WTC11 (cell line): ENCODE measurements around the gene ATP8B4. TPM values are rescaled to one million over a fixed set of nuclear protein-coding genes. Genes with fewer than 3 reads are reported as not detected.

Experiments
- ATAC-seq: fragments of 200-7000 bp; cut with Tn5 transposase; 2 replicates; pipeline ENCODE4 v1.10.0; 2021; ENCODE audit warnings: mild to moderate bottlenecking, moderate library complexity
- CTCF ChIA-PET: fragments of 300-600 bp; sonication (Branson Sonifier 250); formaldehyde crosslinking; loops from one replicate; lab custom pipeline; 2021; ENCODE audit warnings: antibody characterized with exemption; lab: Charles Lee
- POLR2A ChIA-PET: fragments of 350-600 bp; sonication (Branson Sonifier 250); formaldehyde crosslinking; loops from one replicate; lab custom pipeline; 2021; ENCODE audit warnings: antibody characterized with exemption; lab: Charles Lee
- DNase-seq: peaks from one replicate; pipeline ENCODE4 v3.0.0; 2021; ENCODE audit warnings: low spot score
- H3K27ac Mint-ChIP-seq: 2 replicates; pipeline ENCODE4 v1.8.0; 2021; ENCODE audit warnings: mixed read lengths
- H3K27me3 Mint-ChIP-seq: 2 replicates; pipeline ENCODE4 v1.8.0; 2021; ENCODE audit warnings: low read depth, mild to moderate bottlenecking, moderate library complexity, mixed read lengths
- H3K36me3 Mint-ChIP-seq: 2 replicates; pipeline ENCODE4 v1.8.0; 2021; ENCODE audit warnings: mixed read lengths
- H3K4me1 Mint-ChIP-seq: 2 replicates; pipeline ENCODE4 v1.8.0; 2022; ENCODE audit warnings: mixed read lengths
- H3K4me3 Mint-ChIP-seq: 2 replicates; pipeline ENCODE4 v1.8.0; 2021; ENCODE audit warnings: mild to moderate bottlenecking, moderate library complexity, mixed read lengths
- H3K9me3 Mint-ChIP-seq: 2 replicates; pipeline ENCODE4 v1.8.0; 2021; ENCODE audit warnings: mixed read lengths
- CBFB ChIP-seq: sonication (generic); formaldehyde crosslinking; IDR thresholded peaks from 2 replicates; pipeline ENCODE4 v1.8.1; 2022; ENCODE audit warnings: mild to moderate bottlenecking, low read depth, missing genetic modification reagents
- ESRRA ChIP-seq: sonication (generic); formaldehyde crosslinking; IDR thresholded peaks from 2 replicates; pipeline ENCODE4 v1.8.1; 2022; ENCODE audit warnings: mild to moderate bottlenecking, missing genetic modification reagents, borderline replicate concordance
- GRHL2 ChIP-seq: fragments of 250-450 bp; sonication (Bioruptor Pico); IDR thresholded peaks from 2 replicates; pipeline ENCODE4 v1.8.0; 2022; ENCODE audit warnings: mild to moderate bottlenecking, moderate library complexity; ENCODE audit not compliant: insufficient replicate concordance, severe bottlenecking
- IRF2 ChIP-seq: sonication (generic); formaldehyde crosslinking; IDR thresholded peaks from 2 replicates; pipeline ENCODE4 v1.8.0; 2022; ENCODE audit warnings: low read depth, missing genetic modification reagents, borderline replicate concordance
- KAT7 ChIP-seq: sonication (generic); formaldehyde crosslinking; IDR thresholded peaks from 2 replicates; pipeline ENCODE4 v1.8.1; 2023; ENCODE audit warnings: missing genetic modification reagents, mild to moderate bottlenecking, borderline replicate concordance
- OVOL2 ChIP-seq: fragments of 250-450 bp; sonication (Bioruptor Pico); IDR thresholded peaks from 2 replicates; pipeline ENCODE4 v1.9.0; 2021; ENCODE audit warnings: mild to moderate bottlenecking, borderline replicate concordance
- TCF7 ChIP-seq: sonication (generic); formaldehyde crosslinking; IDR thresholded peaks from 2 replicates; pipeline ENCODE4 v1.8.0; 2022; ENCODE audit warnings: mild to moderate bottlenecking, low read depth, missing genetic modification reagents, moderate library complexity
- TEAD1 ChIP-seq: sonication (generic); formaldehyde crosslinking; IDR thresholded peaks from 2 replicates; pipeline ENCODE4 v1.8.0; 2022; ENCODE audit warnings: mild to moderate bottlenecking, missing genetic modification reagents
- TP53 ChIP-seq: sonication (generic); formaldehyde crosslinking; IDR thresholded peaks from 2 replicates; pipeline ENCODE4 v1.8.1; 2023; ENCODE audit warnings: mild to moderate bottlenecking, missing genetic modification reagents
- ZNF121 ChIP-seq: sonication (generic); formaldehyde crosslinking; IDR thresholded peaks from 2 replicates; pipeline ENCODE4 v1.8.0; 2023; ENCODE audit warnings: missing genetic modification reagents
- ZNF138 ChIP-seq: sonication (generic); formaldehyde crosslinking; conservative IDR thresholded peaks from 2 replicates; pipeline ENCODE4 v1.8.1; 2022; ENCODE audit warnings: mild to moderate bottlenecking, moderate library complexity, missing genetic modification reagents
- ZNF416 ChIP-seq: fragments of 250-450 bp; sonication (Bioruptor Pico); IDR thresholded peaks from 2 replicates; pipeline ENCODE4 v1.9.0; 2021; ENCODE audit warnings: mild to moderate bottlenecking, inconsistent platforms
- ZNF423 ChIP-seq: fragments of 250-450 bp; sonication (Bioruptor Pico); IDR thresholded peaks from 2 replicates; pipeline ENCODE4 v2.1.2; 2022; ENCODE audit warnings: mild to moderate bottlenecking, moderate library complexity
- total RNA-seq: library from RNA; stranded (reverse); gene quantifications from 3 replicates; pipeline ENCODE4 v1.2.3, GENCODE V29; 2021
- TF ChIP-seq, protein P1 (sequence below): fragments of 250-450 bp; sonication (Bioruptor Pico); conservative IDR thresholded peaks from 2 replicates; pipeline ENCODE4 v1.9.0; 2021; ENCODE audit warnings: mild to moderate bottlenecking
- TF ChIP-seq, protein P2 (sequence below): sonication (generic); formaldehyde crosslinking; IDR thresholded peaks from 2 replicates; pipeline ENCODE4 v1.8.1; 2023; ENCODE audit warnings: mild to moderate bottlenecking, missing genetic modification reagents
- TF ChIP-seq, protein P3 (sequence below): fragments of 250-450 bp; sonication (Bioruptor Pico); IDR thresholded peaks from 2 replicates; pipeline ENCODE4 v1.9.0; 2021; ENCODE audit warnings: mild to moderate bottlenecking
- TF ChIP-seq, protein P4 (sequence below): fragments of 250-450 bp; sonication (Bioruptor Pico); IDR thresholded peaks from 2 replicates; pipeline ENCODE4 v2.1.2; 2022; ENCODE audit warnings: mild to moderate bottlenecking, moderate library complexity
- TF ChIP-seq, protein P5 (sequence below): sonication (generic); formaldehyde crosslinking; IDR thresholded peaks from 2 replicates; pipeline ENCODE4 v1.8.1; 2022; ENCODE audit warnings: mild to moderate bottlenecking, missing genetic modification reagents, moderate library complexity, borderline replicate concordance
- TF ChIP-seq, protein P6 (sequence below): sonication (generic); formaldehyde crosslinking; IDR thresholded peaks from 2 replicates; pipeline ENCODE4 v1.8.0; 2022; ENCODE audit warnings: mild to moderate bottlenecking, missing genetic modification reagents

The ATP8B4 gene
- total RNA-seq, 1 experiment from 2014 or later: 0.37 TPM

DNA sequence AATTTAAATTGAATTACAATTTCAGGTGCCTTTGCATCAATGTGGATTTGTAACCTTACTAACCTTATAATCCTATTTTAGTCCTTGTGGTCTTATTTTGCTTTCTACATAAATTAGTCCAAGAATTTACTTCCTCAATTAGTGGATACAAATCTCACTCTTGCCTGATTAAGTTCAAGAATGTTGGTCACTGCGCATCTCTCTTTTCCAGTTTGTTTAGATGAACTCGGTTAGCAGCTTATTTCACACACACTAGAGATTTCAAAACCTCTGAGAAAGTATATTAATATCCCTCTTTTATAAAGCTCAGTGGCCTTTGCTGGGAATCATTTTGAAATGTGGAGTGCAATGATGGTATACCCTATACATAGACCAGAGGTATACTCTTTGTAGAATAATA is 254.8 kb downstream of the ATP8B4 start:
- CTCF ChIA-PET: interaction anchor here (0.9 to 2.2 kb wide), 4 partner anchors 11 to 393 kb away, joined by 3 to 12 read pairs (median 4); no protein-coding TSS in a partner anchor
- H3K27ac Mint-ChIP-seq: no peak overlapping the region

DNA sequence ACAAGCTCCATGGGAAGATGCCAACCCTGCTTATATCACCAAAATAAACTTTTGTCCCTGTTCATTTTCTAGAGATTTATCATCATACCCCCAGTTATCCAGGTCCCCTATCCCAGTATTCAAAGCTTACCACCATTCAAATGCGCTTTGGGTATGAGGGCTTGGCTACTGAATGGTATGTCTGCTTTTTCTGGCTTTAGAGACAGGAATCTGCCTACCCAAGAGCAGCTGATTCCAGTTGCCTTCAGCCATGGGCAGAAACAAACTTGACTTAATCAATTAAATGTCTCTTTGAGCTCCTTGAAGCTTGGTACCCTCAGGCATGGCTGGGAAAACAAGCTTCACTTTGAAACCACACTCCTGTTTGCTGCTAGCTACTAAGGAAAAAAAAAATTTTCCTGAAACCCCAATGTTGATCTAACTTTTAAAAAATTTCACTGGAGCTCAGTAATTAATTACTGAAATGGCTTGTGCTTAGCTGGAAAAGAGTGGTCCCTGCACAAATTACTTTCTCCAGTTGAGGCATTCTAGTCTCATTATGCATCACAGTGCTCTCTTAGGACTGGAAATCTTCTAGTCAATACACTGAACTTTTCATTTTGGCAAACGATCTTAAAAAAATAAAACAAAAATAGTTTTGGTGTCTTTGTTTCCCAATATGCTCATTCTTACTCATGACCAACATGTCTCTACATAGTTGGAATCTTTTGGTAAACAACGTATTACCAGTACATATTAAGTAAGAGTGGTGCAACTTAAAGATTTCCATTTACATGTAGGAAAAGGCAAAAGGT is 255.4 kb downstream of the ATP8B4 start:
- DNase-seq: no peak
- H3K9me3 Mint-ChIP-seq: peaks cover 7% of the 10 kb centered on the region
- peaks cover 3% of the 10 kb centered on the region; the same call in 1 of the 2 replicates for H3K36me3 Mint-ChIP-seq
- H3K4me1 Mint-ChIP-seq: peaks cover 11% of the 10 kb centered on the region
- ATAC-seq: no peak
- TF ChIP-seq TCF7 (CRISPR knock-in tag) (no peak), KAT7 (CRISPR knock-in tag) (no peak), ESRRA (CRISPR knock-in tag) (no peak), CBFB (no peak), TP53 (CRISPR knock-in tag) (no peak), GRHL2 (CRISPR knock-in tag) (no peak), ZNF423 (CRISPR knock-in tag) (no peak)
- TF ChIP-seq, protein P1, sequence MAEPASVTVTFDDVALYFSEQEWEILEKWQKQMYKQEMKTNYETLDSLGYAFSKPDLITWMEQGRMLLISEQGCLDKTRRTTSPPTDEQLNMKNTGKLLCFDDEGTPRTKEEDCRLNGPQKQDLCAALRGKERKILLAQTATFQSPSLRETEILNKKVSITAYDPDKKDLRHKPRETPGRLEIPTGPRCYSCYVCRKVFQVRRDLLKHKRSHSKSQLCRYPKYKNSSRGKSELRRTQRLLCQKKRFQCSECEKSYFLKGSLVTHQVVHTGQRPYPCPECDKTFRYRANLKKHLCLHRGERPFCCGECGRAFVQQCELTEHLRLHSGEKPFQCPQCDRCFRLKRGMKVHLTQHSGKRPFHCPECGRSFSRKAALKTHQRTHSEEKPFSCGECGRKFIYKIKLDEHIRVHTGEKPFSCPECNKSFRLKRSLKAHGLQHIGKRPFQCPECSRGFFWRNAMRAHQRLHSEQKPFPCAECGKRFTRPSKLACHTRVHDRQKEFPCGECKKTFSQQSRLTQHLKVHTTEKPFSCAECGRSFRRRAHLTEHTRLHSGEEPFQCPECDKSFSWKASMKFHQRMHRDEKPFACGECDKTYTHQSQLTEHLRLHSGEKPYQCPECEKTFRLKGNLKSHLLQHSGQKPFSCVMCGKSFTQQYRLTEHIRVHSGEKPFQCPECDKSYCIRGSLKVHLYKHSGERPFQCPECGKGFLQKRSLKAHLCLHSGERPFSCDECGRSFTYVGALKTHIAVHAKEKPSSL (CRISPR knock-in tag): no peak
- TF ChIP-seq, protein P2, sequence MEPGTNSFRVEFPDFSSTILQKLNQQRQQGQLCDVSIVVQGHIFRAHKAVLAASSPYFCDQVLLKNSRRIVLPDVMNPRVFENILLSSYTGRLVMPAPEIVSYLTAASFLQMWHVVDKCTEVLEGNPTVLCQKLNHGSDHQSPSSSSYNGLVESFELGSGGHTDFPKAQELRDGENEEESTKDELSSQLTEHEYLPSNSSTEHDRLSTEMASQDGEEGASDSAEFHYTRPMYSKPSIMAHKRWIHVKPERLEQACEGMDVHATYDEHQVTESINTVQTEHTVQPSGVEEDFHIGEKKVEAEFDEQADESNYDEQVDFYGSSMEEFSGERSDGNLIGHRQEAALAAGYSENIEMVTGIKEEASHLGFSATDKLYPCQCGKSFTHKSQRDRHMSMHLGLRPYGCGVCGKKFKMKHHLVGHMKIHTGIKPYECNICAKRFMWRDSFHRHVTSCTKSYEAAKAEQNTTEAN (CRISPR knock-in tag): no peak
- TF ChIP-seq, protein P3, sequence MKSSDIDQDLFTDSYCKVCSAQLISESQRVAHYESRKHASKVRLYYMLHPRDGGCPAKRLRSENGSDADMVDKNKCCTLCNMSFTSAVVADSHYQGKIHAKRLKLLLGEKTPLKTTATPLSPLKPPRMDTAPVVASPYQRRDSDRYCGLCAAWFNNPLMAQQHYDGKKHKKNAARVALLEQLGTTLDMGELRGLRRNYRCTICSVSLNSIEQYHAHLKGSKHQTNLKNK (CRISPR knock-in tag): no peak
- POLR2A ChIA-PET: no interaction called here
- H3K4me3 Mint-ChIP-seq: no peak overlapping the region
- H3K27ac Mint-ChIP-seq: no peak overlapping the region
- H3K27me3 Mint-ChIP-seq: no peaks in the 10 kb centered on the region
- CTCF ChIA-PET: interaction anchor here (1.0 to 2.2 kb wide), 4 partner anchors 12 to 282 kb away, joined by 4 to 12 read pairs (median 5); no protein-coding TSS in a partner anchor

More for the DNA sequence above, 254.8 kb downstream of the ATP8B4 start:
- POLR2A ChIA-PET: no interaction called here
- no peak for TF ChIP-seq IRF2 (CRISPR knock-in tag)
- TF ChIP-seq, protein P4, sequence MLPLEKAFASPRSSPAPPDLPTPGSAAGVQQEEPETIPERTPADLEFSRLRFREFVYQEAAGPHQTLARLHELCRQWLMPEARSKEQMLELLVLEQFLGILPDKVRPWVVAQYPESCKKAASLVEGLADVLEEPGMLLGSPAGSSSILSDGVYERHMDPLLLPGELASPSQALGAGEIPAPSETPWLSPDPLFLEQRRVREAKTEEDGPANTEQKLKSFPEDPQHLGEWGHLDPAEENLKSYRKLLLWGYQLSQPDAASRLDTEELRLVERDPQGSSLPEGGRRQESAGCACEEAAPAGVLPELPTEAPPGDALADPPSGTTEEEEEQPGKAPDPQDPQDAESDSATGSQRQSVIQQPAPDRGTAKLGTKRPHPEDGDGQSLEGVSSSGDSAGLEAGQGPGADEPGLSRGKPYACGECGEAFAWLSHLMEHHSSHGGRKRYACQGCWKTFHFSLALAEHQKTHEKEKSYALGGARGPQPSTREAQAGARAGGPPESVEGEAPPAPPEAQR (CRISPR knock-in tag): no peak
- no peak for TF ChIP-seq ZNF416 (CRISPR knock-in tag)
- TF ChIP-seq, protein P5, sequence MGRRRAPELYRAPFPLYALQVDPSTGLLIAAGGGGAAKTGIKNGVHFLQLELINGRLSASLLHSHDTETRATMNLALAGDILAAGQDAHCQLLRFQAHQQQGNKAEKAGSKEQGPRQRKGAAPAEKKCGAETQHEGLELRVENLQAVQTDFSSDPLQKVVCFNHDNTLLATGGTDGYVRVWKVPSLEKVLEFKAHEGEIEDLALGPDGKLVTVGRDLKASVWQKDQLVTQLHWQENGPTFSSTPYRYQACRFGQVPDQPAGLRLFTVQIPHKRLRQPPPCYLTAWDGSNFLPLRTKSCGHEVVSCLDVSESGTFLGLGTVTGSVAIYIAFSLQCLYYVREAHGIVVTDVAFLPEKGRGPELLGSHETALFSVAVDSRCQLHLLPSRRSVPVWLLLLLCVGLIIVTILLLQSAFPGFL: no peak
- TF ChIP-seq, protein P6, sequence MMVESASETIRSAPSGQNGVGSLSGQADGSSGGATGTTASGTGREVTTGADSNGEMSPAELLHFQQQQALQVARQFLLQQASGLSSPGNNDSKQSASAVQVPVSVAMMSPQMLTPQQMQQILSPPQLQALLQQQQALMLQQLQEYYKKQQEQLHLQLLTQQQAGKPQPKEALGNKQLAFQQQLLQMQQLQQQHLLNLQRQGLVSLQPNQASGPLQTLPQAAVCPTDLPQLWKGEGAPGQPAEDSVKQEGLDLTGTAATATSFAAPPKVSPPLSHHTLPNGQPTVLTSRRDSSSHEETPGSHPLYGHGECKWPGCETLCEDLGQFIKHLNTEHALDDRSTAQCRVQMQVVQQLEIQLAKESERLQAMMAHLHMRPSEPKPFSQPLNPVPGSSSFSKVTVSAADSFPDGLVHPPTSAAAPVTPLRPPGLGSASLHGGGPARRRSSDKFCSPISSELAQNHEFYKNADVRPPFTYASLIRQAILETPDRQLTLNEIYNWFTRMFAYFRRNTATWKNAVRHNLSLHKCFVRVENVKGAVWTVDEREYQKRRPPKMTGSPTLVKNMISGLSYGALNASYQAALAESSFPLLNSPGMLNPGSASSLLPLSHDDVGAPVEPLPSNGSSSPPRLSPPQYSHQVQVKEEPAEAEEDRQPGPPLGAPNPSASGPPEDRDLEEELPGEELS (CRISPR knock-in tag): no peak
- no peak for TF ChIP-seq ZNF138
- no peak for TF ChIP-seq GRHL2 (CRISPR knock-in tag)
- TF ChIP-seq ZNF121 (CRISPR knock-in tag): no peak
- TF ChIP-seq OVOL2 (CRISPR knock-in tag): no peak
- no peak for TF ChIP-seq TEAD1 (CRISPR knock-in tag)
- Mint-ChIP-seq H3K4me1 (peaks cover 11% of the 10 kb centered on the region), H3K4me3 (no peak overlapping the region), H3K27me3 (no peaks in the 10 kb centered on the region), H3K9me3 (peaks cover 7% of the 10 kb centered on the region), H3K36me3 (peaks cover 3% of the 10 kb centered on the region; the same call in 1 of the 2 replicates)
- DNase-seq (no peak), ATAC-seq (no peak)
